OCI-M2 (cell line): ENCODE measurements around the gene NEAT1.

ENCODE experiments used
- DNase-seq: peaks from one replicate; lab custom pipeline; 2025; ENCODE audit not compliant: unreplicated experiment; lab: John Stamatoyannopoulos, UW

NEAT1 gene

DNA sequence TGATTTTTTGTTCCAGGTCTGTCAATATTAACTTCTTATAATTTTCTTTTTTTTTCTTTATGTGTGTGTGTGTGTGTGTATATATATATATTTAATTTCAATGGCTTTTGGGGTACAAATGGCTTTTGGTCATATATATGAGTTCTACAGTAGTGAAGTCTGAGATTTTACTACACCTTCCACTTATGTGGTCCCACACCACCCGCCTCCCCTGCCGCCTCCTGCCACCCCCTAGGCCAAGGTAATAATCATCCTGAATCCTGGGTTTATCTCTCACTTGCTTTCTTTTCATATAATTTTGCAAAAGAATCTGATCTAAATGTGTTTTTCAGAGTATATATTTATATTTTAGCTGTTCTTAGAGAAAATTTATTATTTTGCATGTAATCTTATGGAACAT lies 11.1 kb downstream of the NEAT1 start:
- DNase-seq, result no peak

DNA sequence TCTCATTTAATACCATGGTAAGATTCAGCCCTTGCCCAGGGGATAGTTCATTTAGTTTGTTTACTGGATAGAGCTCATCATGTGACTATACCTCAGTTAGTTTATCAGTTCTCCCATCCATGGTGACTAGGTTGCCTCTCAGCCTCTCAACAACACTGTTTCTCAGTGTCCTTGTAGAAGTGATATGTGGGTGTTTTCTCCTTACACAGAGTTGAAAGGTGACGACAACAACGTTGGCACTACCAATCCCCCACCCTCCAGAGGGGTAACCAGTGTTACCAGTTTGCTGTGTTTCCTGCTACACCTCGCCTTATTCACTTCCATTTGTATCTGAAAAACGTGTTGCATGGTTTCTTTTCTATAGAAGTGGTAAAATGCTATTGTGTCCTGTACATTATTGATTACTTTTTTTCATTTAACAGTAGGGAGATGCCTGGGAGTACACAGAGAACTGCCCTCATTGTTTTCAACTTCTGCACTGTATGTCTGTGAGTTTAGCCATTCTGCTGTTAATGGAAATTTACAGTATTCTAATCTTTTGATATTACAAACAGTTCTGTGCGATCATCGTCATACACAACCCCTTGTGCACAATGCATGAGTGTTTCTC lies 11.6 kb downstream of the NEAT1 start:
- DNase-seq, result no peak

DNA sequence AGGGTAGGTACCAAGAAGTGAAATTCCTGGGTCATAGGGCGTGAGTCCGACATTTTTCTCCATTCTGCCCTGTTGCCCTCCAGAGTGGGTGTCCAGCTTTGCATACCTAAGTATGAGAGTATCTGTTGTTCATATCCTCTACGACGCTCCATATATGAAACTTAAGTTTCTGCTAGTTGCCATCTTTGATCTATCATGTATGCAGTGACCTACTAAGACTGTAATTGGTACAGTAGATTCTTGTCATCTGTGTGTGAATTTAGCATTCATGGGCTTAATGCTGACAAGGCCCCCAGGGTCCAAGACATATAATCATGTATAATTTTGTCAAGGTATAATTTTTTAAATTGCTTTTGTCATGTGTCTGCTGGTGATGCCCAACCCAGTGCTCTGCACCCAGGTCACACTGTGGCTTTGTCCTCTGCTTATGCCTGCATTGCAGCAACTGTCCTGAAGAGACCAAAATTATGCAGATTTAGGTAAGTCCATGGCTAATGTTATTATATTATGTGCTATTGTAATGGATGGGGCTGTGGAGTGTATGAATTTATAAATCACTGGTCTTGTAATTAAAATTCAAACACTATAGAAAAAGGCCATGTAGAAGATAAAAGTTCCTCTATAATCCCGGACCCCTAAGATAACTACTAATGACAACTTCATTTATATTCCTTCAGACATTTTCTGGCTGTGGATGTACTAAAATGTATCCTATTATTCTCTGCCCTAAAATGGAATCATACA lies 12.2 kb downstream of the NEAT1 start:
- DNase-seq, result no peak

DNA sequence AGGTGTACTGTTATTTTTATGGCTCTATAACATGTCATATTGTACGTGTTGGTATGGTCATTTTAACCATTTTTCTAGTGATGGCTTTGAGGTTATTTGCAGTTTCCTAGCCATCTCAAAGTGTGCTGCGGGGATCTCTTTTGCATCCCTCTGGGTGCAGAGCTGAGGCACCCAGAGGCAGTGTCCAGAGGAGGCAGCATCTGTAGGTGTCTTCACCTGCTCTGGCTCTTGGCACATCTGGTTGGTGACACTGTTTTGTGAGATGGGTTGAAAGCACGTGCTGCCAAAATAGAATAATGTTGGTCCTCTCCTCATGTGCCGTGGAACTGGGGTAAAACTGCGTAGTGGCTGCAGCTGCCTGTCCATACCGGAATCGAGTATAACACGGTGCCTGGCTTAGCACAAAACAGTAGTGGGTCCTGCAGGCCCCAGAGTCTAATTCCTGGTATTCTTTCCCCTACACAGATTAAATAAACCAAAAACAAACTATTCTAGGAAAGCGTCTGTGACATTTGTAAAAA lies 12.9 kb downstream of the NEAT1 start:
- DNase-seq, result no peak

DNA sequence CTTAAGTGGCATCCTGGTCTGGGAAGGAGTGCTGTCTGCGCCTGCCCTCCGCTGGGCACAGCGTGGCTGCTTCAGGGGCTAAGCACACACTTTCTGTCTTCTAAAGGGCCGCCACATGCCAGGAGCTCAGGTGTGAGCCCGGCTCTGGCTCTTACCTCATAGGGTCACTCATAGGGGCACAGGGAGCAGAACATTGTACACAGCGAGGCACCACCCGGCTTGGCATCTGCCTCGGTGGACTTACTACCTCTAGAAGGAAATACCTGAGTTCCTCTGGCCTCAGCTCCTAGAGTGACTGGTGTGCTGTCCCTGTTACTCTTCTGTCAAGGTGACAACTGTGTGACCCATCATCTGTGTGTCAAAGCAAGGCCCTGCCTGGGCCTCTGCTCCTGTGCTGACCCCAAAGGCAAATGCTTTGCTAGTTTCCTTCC lies 13.4 kb downstream of the NEAT1 start:
- no peak for DNase-seq

DNA sequence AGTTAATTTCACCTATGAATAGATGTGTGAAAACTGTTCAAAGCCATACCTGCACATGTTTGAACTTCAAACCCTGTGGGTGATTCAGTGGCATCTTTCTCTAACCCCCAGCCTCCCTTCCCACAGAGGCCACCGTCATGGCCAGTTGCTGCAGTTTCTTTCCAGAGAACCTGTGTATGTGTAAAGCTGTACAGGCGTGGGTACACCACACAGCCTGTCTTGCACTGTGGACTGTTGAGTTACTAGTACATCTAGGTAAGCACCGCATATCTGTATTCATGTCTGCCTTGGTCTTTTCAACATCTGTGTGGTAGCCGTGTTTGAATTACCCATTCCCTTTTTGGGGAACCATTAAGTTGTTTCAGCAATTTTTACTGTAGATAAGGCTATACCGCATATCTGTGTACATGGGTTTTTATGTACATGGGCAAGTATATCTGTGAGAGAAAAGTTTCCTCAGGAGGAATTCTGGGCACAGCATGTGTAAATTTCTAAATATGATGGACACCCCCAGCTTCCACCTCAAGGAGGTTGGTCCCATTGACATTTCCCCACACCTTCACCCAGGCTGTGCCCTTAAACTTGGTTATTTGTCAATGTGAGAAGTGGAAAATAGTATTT lies 13.9 kb downstream of the NEAT1 start:
- no peak for DNase-seq

DNA sequence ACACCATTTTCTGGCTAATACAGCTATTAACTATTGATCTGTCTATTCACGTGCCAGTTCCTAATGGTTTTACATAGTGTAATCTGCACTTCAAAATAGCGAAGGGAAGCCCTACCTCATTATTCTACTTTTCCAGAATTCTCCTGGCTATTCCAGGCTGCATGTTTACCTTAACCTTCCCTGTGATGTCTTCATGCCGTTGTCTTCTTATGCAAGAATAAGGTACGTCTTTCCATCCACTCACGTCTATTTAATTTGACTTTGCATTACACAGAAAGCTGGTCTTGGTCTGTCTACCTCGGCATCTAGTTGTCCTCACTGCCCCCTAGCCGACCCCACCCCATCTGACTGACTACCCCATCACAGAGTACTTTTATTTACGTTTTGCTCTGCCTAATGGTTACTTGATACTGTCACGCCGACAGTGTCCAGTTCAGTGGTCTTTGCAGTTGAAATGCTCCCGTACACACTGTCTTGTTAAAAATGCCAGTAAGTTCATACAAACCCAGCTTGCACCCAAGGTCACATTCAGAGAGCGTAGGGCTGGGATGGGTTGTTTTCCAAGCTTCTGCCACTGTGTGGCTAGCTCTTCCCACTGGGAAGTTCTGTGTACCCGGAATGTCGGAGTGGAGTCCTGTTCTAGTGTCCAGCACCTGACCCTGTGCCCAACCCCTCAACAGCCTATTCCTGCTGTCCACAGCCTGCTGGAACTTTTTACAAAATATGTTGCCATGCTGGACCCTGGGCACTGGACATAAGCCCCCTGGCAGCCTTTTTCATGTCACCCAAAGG lies 15.0 kb downstream of the NEAT1 start:
- no peak for DNase-seq

DNA sequence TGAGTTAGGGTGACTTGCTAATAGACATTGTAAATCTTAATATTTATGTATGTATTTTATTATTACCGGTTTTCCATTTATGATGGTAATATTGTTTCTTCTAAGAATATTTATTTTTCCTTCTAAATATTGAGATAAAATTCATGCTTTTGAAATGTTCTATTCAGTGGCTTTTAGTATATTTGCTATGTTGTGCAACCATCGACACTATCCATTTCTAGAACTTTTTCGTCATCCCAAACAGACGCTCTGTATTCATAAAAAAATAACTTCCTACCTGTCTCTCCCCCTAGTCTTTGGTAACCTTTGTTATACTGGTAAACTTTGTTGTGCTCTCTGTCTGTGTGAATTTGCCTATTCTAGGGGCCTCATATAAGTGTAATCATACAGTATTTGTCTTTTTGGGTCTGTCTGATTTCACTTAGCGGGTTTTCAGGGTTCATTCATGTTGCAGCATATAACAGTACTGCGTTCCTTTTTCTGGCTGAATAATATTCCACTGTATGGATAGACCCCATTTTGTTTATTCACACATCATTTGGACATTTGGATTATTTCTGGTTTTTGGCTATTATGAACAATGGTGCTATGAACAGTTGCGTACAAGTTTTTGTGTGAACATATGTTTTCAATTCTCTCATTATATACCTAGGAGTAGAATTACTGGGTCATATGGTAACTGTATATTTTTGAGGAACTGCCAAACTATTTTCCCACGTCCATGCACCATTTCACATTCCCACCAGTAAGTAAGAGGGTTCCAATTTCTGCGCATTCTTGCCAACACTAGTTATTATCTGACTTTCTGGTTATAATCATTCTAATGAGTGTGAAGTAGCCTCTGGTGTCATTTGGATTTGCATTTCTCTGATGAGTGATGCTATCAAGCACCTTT lies 15.9 kb downstream of the NEAT1 start:
- no peak for DNase-seq

DNA sequence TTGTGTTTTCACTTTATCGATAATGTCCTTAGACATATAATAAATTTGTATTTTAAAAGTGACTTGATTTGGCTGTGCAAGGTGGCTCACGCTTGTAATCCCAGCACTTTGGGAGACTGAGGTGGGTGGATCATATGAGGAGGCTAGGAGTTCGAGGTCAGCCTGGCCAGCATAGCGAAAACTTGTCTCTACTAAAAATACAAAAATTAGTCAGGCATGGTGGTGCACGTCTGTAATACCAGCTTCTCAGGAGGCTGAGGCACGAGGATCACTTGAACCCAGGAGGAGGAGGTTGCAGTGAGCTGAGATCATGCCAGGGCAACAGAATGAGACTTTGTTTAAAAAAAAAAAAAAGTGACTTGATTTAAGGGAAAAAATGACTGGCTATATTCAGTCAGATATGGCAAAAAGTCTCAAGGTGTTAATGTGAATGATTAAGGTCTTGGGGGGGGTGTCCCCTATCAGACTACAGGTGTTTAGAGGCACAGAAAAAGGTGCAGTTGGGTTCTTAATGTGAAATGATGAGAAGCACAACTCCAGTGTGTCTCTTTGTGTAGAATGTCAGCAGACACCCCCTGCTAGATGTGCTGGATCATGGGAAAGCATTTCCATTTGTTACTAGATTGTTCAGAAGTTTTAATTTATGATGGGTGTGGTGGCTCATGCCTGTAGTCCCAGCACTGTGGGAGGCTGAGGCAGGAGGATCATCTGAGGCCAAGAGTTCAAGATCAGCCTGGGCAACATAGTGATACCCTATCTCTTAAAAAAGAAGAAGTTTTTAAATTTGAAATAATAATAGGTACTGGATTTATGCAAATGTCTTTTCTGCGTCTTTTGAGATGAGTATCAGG lies 17.0 kb downstream of the NEAT1 start:
- no peak for DNase-seq

DNA sequence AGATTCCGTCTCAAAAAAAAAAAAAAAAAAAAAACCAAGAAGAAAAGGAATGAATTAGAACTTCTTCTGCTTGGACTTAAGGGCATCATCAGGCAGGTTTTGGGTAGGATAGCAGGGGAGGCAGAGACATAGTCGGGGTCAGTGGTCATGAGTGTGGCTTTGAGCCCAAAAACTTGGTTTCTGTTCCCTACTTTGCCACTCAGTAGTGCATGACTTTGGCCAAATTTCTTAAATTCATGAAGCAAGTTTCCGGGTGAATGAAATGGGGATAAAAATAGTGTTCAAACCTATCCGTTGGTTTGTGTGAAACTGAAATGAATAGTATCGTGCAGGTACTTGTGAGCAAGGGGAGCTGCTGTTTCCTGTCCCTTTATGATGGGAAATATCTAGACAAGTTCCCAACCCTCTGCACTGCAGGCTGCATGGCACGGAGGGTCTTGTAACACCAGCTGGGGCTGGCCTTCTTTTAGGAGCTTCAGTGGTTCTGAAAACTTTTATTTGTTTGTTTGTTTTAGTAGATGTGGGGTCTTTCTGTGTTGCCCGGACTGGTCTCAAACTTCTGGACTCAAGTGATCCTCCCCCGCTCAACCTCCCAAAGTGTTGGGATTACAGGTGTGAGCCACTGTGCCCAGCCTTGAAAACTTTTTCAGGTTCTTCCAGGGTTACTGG lies 18.4 kb downstream of the NEAT1 start:
- DNase-seq, result no peak

DNA sequence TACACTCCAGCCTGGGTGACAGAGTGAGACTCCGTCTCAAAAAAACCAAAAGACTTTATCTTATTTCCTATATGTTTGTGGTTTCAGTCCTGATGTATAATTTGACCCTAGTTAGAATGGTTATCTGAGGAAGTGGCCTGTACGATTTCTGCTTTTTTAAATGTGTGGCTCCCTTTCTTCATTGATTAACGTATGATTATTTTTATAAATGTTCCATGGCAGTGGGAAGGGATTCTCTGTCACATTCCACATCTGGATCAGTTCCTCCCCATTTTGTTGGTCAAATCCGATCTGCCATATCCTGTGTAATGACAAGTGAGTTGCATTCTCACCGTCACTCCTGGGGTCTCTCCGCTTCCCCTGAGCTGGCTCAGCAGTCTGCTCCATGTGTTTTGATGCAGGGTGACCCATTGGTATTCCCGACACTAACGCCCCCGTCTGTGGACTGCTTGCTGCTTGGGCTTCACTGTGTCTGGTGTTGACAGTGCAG lies 20.3 kb downstream of the NEAT1 start:
- no peak for DNase-seq

DNA sequence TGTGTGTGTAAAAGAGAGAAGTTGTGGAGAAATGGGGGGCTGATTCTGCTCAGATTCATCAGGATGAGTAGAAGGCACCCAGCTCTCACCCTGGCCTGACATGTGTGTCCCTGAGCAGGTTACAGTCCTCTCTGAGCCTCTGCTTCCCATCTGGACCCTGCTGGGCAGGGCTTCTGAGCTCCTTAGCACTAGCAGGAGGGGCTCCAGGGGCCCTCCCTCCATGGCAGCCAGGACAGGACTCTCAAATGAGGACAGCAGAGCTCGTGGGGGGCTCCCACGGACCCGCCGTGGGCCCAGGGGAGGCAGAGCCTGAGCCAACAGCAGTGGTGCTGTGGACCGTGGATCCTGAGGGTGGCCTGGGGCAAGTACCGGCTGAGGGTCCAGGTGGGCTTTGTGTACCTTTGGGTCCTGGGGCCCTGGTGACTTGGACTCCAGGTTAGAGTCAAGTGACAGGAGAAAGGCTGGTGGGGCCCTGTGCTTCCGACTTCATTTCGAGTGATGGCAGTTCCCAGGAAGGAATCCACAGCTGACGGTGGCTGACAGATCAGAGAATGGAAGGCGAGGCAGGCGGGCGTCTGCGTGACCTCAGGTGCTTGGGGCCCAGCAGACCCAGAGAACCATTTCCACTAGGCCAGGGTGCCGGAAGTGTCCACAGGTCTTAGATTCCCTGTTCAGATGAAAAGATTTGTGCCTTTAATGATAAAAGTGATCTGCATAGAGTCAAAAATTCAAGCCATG lies 21.9 kb downstream of the NEAT1 start:
- DNase-seq, result no peak

DNA sequence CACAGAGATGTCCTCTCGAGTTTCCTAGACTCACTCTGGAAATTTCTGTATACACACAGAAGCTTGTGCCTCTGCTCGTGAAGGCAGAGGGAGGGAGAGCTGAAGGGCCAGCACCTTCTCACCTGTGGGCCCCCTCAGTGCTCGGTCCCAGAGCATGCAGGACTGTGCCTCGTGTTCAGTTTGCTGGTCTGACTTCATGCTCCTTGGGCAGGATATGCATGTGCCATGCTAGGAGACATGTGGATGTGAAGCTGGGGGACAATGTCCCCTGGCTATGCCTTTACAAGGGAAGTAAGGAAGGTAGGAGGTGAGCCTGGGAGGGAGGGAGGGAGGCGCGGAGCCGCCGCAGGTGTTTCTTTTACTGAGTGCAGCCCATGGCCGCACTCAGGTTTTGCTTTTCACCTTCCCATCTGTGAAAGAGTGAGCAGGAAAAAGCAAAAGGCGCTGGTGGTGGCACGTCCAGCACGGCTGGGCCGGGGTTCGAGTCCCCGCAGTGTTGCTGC lies 22.6 kb downstream of the NEAT1 start:
- no peak for DNase-seq

DNA sequence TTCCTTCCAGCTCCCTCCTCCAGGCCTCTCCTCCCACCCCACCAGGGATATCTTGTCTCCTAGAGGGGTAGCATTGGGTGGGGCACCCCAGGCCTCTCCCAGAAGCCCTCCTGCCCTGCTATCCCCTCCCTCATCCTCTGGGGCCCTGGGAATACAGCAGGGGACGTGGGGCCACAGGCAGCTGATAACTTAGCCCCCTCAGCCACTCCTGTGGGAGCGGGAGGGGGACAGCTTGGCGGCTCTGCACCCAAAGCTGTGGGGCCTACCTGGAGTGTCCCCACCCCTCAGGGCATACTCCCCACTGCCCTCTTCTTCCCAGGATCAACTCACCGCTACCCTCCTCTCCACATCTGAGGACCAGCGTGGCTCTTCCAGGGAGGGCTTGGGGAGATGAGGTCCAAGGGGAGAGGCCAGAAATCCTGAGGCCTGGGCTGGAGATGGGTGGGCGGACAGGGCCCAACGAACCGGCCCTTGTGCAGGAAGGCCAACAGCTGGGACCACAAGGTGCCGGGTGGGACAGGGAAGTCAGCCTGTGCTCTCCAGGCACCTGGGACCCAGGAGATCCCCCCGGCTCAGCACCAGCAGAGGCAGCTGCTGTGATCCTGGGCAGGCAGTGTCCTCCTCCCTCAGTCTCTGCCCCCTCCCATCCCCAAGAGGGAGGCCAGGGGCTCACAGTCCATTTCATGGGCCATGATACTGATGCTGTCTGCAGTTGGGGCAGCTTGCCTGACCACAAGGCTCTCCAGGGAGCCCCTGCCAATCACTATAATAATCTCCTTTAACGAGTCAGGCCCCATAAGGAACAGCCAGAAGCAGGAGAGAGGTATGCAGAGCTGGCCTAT lies 23.2 kb downstream of the NEAT1 start:
- no peak for DNase-seq

DNA sequence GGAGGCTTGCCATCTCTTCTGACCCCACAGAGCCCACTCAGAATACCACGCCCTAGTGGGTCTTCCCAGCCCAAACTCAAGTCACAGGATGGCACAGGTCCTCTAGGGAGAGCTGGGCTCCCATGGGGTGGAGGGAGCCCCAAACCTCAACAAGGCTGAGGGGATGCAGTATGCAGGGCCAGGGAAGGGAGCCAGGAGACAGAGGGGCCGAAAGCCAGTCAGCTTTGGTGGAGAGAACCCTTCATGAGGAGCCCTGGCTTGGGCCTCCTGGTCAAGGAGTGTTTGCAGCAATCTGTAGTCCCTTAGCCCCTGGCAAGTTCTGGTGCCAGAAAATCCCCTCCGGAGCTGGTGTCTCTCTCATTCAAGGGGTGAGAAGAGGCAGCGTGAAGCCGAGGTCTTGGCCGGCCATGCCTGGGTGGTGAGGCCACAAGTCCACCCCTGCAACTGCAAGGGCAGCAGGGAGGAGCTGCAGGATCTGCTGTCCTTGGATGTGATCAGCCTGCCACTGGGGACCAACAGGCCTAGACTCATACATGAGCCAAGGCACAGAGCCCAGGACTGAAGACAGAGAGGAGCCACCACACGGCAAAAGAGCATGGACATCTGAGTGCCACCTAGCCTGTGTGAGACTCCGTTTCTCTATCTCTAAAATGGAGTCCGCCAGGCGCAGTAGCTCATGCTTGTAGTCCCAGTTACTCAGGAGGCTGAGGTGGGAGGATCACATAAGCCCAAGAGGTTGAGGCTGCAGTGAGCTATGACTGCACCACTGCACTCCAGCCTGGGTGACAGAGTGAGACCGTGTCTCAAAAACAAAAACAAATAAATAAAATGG lies 24.1 kb downstream of the NEAT1 start:
- DNase-seq, result no peak

DNA sequence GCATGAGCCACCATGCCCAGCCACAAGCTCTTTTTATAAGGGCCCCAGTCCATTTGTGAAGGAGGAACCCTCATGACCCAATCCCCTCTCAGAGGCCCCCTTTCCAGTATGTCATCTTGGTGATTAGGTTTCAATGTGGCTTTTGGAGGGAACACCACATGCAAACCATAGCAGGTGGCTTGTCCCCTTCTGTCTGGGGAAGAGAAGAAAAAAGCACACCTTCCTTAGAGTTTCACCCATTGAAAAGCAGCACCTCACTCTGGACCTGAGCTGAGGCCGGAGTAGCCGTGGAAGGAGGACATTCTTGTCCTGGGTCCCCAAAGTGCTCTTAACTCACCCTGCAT lies 25.4 kb downstream of the NEAT1 start:
- DNase-seq, result no peak
